Mucosa of descending colon (tissue), 3 donors: Measurements from ENCODE around the gene MLH1. TPM values are rescaled to one million over a fixed set of nuclear protein-coding genes. Genes with fewer than 3 reads are reported as not detected.

Experiments
- ATAC-seq: fragments of 200-7000 bp; cut with Tn5 transposase; one replicate; pipeline ENCODE4 v1.9.1; 2020; ENCODE audit warnings: mild to moderate bottlenecking, moderate library complexity
- DNase-seq, 3 donors: peaks; one replicate each; pipeline ENCODE4 v3.0.0-alpha.2; 2020
- H3K36me3 ChIP-seq: fragments of 200-600 bp; one replicate; pipeline ENCODE4 v1.8.0; 2021; ENCODE audit warnings: low read depth, mild to moderate bottlenecking
- H3K4me1 ChIP-seq: fragments of 200-600 bp; one replicate; pipeline ENCODE4 v1.8.0; 2021; ENCODE audit warnings: low read depth, mild to moderate bottlenecking
- H3K4me3 ChIP-seq: fragments of 200-600 bp; one replicate; pipeline ENCODE4 v1.8.0; 2021; ENCODE audit warnings: mild to moderate bottlenecking
- H3K9me3 ChIP-seq: fragments of 200-600 bp; one replicate; pipeline ENCODE4 v1.8.0; 2021; ENCODE audit warnings: mild to moderate bottlenecking
- CTCF ChIP-seq: fragments of 200-600 bp; IDR thresholded peaks from one replicate; pipeline ENCODE4 v1.8.0; 2022; ENCODE audit warnings: antibody characterized with exemption, mild to moderate bottlenecking
- intact Hi-C, 2 donors: fragments of 100-400 bp; cut with DNase I in 1 of 2; cut with micrococcal nuclease in 1 of 2; formaldehyde crosslinking; loops; one replicate each; pipeline versions ENCODE4 v1.11.0 to v1.11.1; 2022; cut with DNase I, micrococcal nuclease
- total RNA-seq, 3 donors: library from RNA; stranded (reverse); fragmentation: NEBNext Ultra II Directional in 2 of 3; extraction: Animal tissue kit (Norgen Biotek cat#: 25700) in 2 of 3; gene quantifications; one replicate each; pipeline versions ENCODE4 v1.2.1 to v1.2.4, GENCODE V29; 2021 to 2023
- donor health status: DM: no; HTN: no; CAD: no; lungs with moderate emphysema.
- donor health status: DM: no; HTN: no; CAD: no.
- donor health status: DM: no; HTN: yes; CAD: no.

Gene MLH1
- total RNA-seq, 3 donors from 2014 or later, result 15.4 to 25.9 (median 23.7) TPM

- no peaks in the 10 kb centered on the region for H3K9me3 ChIP-seq
- no peak for TF ChIP-seq CTCF
- peaks cover 11% of the 10 kb centered on the region for H3K36me3 ChIP-seq
- H3K4me3 ChIP-seq, result no peak overlapping the region
- intact Hi-C loops, result no loop called here
- H3K4me1 ChIP-seq, result peaks cover 24% of the 10 kb centered on the region
- no peak for DNase-seq
- ATAC-seq, result no peak
These were observed 5.0 kb upstream of the MLH1 start for GRCh38 chr3:36988356-36988755.

- H3K9me3 ChIP-seq, result no peaks in the 10 kb centered on the region
- DNase-seq, result no peak
- no peak for ATAC-seq
- peaks cover 24% of the 10 kb centered on the region for H3K4me1 ChIP-seq
- intact Hi-C loops, result no loop called here
- peaks cover 11% of the 10 kb centered on the region for H3K36me3 ChIP-seq
- TF ChIP-seq CTCF, result no peak
- H3K4me3 ChIP-seq, result no peak overlapping the region
These were observed 4.3 kb upstream of the MLH1 start for GRCh38 chr3:36989005-36989404.

- H3K4me1 ChIP-seq, result peaks cover 24% of the 10 kb centered on the region
These were observed 3.8 kb upstream of the MLH1 start for GRCh38 chr3:36989568-36989967.

GRCh38 chr3:36991147-36991546, 2.2 kb upstream of the MLH1 start:
- no peak for ATAC-seq
- no peak for DNase-seq
- Histone ChIP-seq H3K9me3 (no peaks in the 10 kb centered on the region), H3K4me3 (no peak overlapping the region), H3K4me1 (peaks cover 24% of the 10 kb centered on the region), H3K36me3 (peaks cover 7% of the 10 kb centered on the region)
- no peak for TF ChIP-seq CTCF
- intact Hi-C loops, result no loop called here

More at GRCh38 chr3:36989568-36989967, 3.8 kb upstream of the MLH1 start:
- ATAC-seq, result no peak
- intact Hi-C loops, result no loop called here
- peaks cover 11% of the 10 kb centered on the region for H3K36me3 ChIP-seq
- no peak overlapping the region for H3K4me3 ChIP-seq
- DNase-seq, result no peak
- no peaks in the 10 kb centered on the region for H3K9me3 ChIP-seq
- TF ChIP-seq CTCF, result no peak

- Histone ChIP-seq H3K36me3 (peaks cover 6% of the 10 kb centered on the region), H3K4me3 (peak overlapping the region; percentile 37), H3K9me3 (no peaks in the 10 kb centered on the region), H3K4me1 (peaks cover 24% of the 10 kb centered on the region)
- ATAC-seq (no peak), DNase-seq (no peak)
- intact Hi-C loops, result no loop called here
- TF ChIP-seq CTCF, result no peak
These were observed 1.2 kb upstream of the MLH1 start for GRCh38 chr3:36991923-36992805.
